SK-N-MC (cell line): Measurements from ENCODE around the gene SPIRE2.

ENCODE experiments used
- EZH2 ChIP-seq: fragments of 200-600 bp; sonication (generic); IDR thresholded peaks from one replicate; pipeline ENCODE4 v1.6.1; 2017; ENCODE audit warnings: antibody characterized with exemption
- POLR2AphosphoS5 ChIP-seq: IDR thresholded peaks from 2 replicates; pipeline ENCODE4 v1.6.1; 2012; ENCODE audit warnings: mild to moderate bottlenecking, low read depth, low read length, borderline replicate concordance

- TF ChIP-seq EZH2 (no peak), POLR2AphosphoS5 (no peak)
Observed at GRCh38 chr16:89907055-89907814, 79.0 kb downstream of the SPIRE2 start.
